H9 (cell line): ENCODE data around the gene BIRC3. TPM values are rescaled to one million over a fixed set of nuclear protein-coding genes. Genes with fewer than 3 reads are reported as not detected.

Experiments
- DNase-seq: peaks from one replicate; pipeline ENCODE4 v3.0.0-alpha.2; 2017
- H2AFZ ChIP-seq: one replicate; pipeline ENCODE4 v1.6.1; 2013; ENCODE audit warnings: mild to moderate bottlenecking, low read length, control low read depth, moderate library complexity
- H2AK5ac ChIP-seq: 2 replicates; pipeline ENCODE4 v1.6.1; 2013; ENCODE audit warnings: low read length, control low read depth, mixed read lengths; ENCODE audit not compliant: insufficient read length
- H2BK120ac ChIP-seq: one replicate; pipeline ENCODE4 v1.6.1; 2013; ENCODE audit warnings: low read depth, mild to moderate bottlenecking, low read length, control low read depth, inconsistent platforms; ENCODE audit not compliant: poor library complexity, severe bottlenecking
- H2BK12ac ChIP-seq: 2 replicates; pipeline ENCODE4 v1.6.1; 2013; ENCODE audit warnings: low read length, control low read depth, mixed read lengths, low read depth; ENCODE audit not compliant: insufficient read length
- H2BK15ac ChIP-seq: 2 replicates; pipeline ENCODE4 v1.6.1; 2013; ENCODE audit warnings: low read depth, low read length, control low read depth
- H2BK20ac ChIP-seq: one replicate; pipeline ENCODE4 v1.6.1; 2013; ENCODE audit warnings: low read depth, mild to moderate bottlenecking, low read length, control low read depth, inconsistent platforms; ENCODE audit not compliant: poor library complexity, severe bottlenecking
- H2BK5ac ChIP-seq: 2 replicates; pipeline ENCODE4 v1.6.1; 2013; ENCODE audit warnings: low read length, control low read depth, mixed read lengths; ENCODE audit not compliant: insufficient read length
- H3K14ac ChIP-seq: 2 replicates; pipeline ENCODE4 v1.6.1; 2013; ENCODE audit warnings: low read length, control low read depth; ENCODE audit not compliant: insufficient read depth
- H3K18ac ChIP-seq: 2 replicates; pipeline ENCODE4 v1.6.1; 2013; ENCODE audit warnings: low read depth, mild to moderate bottlenecking, mixed read lengths, low read length, control low read depth; ENCODE audit not compliant: insufficient read length
- H3K23ac ChIP-seq: 2 replicates; pipeline ENCODE4 v1.6.1; 2013; ENCODE audit warnings: low read length, control low read depth, mixed read lengths, low read depth; ENCODE audit not compliant: insufficient read length
- H3K23me2 ChIP-seq: 2 replicates; pipeline ENCODE4 v1.6.1; 2013; ENCODE audit warnings: low read depth, mild to moderate bottlenecking, mixed read lengths, low read length, control low read depth; ENCODE audit not compliant: insufficient read length, poor library complexity, severe bottlenecking
- H3K27ac ChIP-seq: 2 replicates; pipeline ENCODE4 v1.5.1; 2013; ENCODE audit warnings: low read length, control low read depth, mixed read lengths, low read depth; ENCODE audit not compliant: insufficient read length
- H3K27me3 ChIP-seq: 2 replicates; pipeline ENCODE4 v1.6.1; 2013; ENCODE audit warnings: low read length, control low read depth, inconsistent platforms; ENCODE audit not compliant: insufficient read depth
- H3K4ac ChIP-seq: 2 replicates; pipeline ENCODE4 v1.6.1; 2013; ENCODE audit warnings: low read depth, mild to moderate bottlenecking, control low read depth, inconsistent platforms, low read length, moderate library complexity
- H3K4me1 ChIP-seq: 2 replicates; pipeline ENCODE4 v1.6.1; 2013; ENCODE audit warnings: low read length, control low read depth, inconsistent platforms; ENCODE audit not compliant: insufficient read depth
- H3K4me2 ChIP-seq: 2 replicates; pipeline ENCODE4 v1.6.1; 2013; ENCODE audit warnings: low read length, control low read depth, mixed read lengths; ENCODE audit not compliant: insufficient read length, insufficient read depth
- H3K56ac ChIP-seq: 2 replicates; pipeline ENCODE4 v1.6.1; 2013; ENCODE audit warnings: low read depth, mild to moderate bottlenecking, mixed read lengths, low read length, control low read depth; ENCODE audit not compliant: insufficient read length
- H3K79me1 ChIP-seq: 2 replicates; pipeline ENCODE4 v1.6.1; 2013; ENCODE audit warnings: low read depth, mild to moderate bottlenecking, moderate library complexity, low read length, control low read depth, inconsistent platforms; ENCODE audit not compliant: insufficient read depth, poor library complexity, severe bottlenecking
- H3K79me2 ChIP-seq: 2 replicates; pipeline ENCODE4 v1.6.1; 2013; ENCODE audit warnings: low read length, control low read depth, inconsistent platforms; ENCODE audit not compliant: insufficient read depth
- H3K9ac ChIP-seq: 2 replicates; pipeline ENCODE4 v1.6.1; 2013; ENCODE audit warnings: low read length, control low read depth, mixed read lengths; ENCODE audit not compliant: insufficient read length; ENCODE audit errors: extremely low read depth
- H3K9me3 ChIP-seq: one replicate; pipeline ENCODE4 v1.6.1; 2013; ENCODE audit warnings: low read depth, low read length, inconsistent platforms; ENCODE audit not compliant: control insufficient read depth
- H3T11ph ChIP-seq: one replicate; pipeline ENCODE4 v1.6.1; 2013; ENCODE audit warnings: mild to moderate bottlenecking, low read length, control low read depth, inconsistent platforms
- H4K20me1 ChIP-seq: one replicate; pipeline ENCODE4 v1.6.1; 2013; ENCODE audit not compliant: control insufficient read depth, insufficient read length, insufficient read depth
- H4K5ac ChIP-seq: 2 replicates; pipeline ENCODE4 v1.6.1; 2013; ENCODE audit warnings: low read depth, mild to moderate bottlenecking, mixed read lengths, low read length, control low read depth; ENCODE audit not compliant: insufficient read length
- H4K8ac ChIP-seq: replicated peaks from 2 replicates; pipeline ENCODE4 v1.6.1; 2013; ENCODE audit warnings: low read length, control low read depth, mixed read lengths, low read depth; ENCODE audit not compliant: insufficient read length
- H4K91ac ChIP-seq: 2 replicates; pipeline ENCODE4 v1.6.1; 2013; ENCODE audit warnings: low read depth, mild to moderate bottlenecking, moderate library complexity, mixed read lengths, low read length, control low read depth; ENCODE audit not compliant: insufficient read length
- H3K27ac Mint-ChIP-seq, 3 experiments: 2 replicates in 2 of 3; 3 replicates in 1 of 3; pipeline ENCODE4 v1.8.0; 2020 to 2021; ENCODE audit warnings: mixed read lengths in 3 of 3, mild to moderate bottlenecking in 1 of 3, moderate library complexity in 1 of 3
- H3K27me3 Mint-ChIP-seq: 2 replicates; pipeline ENCODE4 v1.8.0; 2021; ENCODE audit warnings: low read depth, mild to moderate bottlenecking, moderate library complexity, mixed read lengths
- H3K36me3 Mint-ChIP-seq, 3 experiments: 2 replicates in 2 of 3; 3 replicates in 1 of 3; pipeline ENCODE4 v1.8.0; 2020 to 2021; ENCODE audit warnings: low read depth in 3 of 3, mixed read lengths in 3 of 3; ENCODE audit not compliant: insufficient read depth in 1 of 3
- H3K4me1 Mint-ChIP-seq, 2 experiments: 2 replicates each; pipeline ENCODE4 v1.8.0; 2020; ENCODE audit warnings: mixed read lengths in 2 of 2
- H3K4me3 Mint-ChIP-seq, 2 experiments: 2 replicates in 1 of 2; 3 replicates in 1 of 2; pipeline ENCODE4 v1.8.0; 2020 to 2021; ENCODE audit warnings: mild to moderate bottlenecking in 2 of 2, mixed read lengths in 2 of 2, moderate library complexity in 1 of 2
- H3K9me3 Mint-ChIP-seq, 2 experiments: 2 replicates in 1 of 2; 3 replicates in 1 of 2; pipeline ENCODE4 v1.8.0; 2020; ENCODE audit warnings: mild to moderate bottlenecking in 2 of 2, mixed read lengths in 2 of 2, moderate library complexity in 1 of 2
- WGBS: extraction: QIAGEN DNeasy Blood & Tissue Kit; methylation state at CpG from one replicate; pipeline ENCODE4 v1.1.7; 2013; ENCODE audit warnings: missing lambda C conversion rate, low lambda C conversion rate, mixed read lengths; ENCODE audit not compliant: insufficient read length; ENCODE audit errors: extremely low coverage; 5-methylcytosine and 5-hydroxymethylcytosine counted together
- total RNA-seq: library from RNA; stranded (reverse); gene quantifications from 2 replicates; pipeline ENCODE4 v1.2.1, GENCODE V29; 2021
- TF ChIP-seq, protein P1 (sequence below): fragments of 200-600 bp; sonication (generic); conservative IDR thresholded peaks from 3 replicates; pipeline ENCODE4 v1.8.0; 2021; ENCODE audit warnings: antibody characterized with exemption, mild to moderate bottlenecking

BIRC3 gene
- total RNA-seq, 1 experiment from 2014 or later = 0.04 TPM

DNA sequence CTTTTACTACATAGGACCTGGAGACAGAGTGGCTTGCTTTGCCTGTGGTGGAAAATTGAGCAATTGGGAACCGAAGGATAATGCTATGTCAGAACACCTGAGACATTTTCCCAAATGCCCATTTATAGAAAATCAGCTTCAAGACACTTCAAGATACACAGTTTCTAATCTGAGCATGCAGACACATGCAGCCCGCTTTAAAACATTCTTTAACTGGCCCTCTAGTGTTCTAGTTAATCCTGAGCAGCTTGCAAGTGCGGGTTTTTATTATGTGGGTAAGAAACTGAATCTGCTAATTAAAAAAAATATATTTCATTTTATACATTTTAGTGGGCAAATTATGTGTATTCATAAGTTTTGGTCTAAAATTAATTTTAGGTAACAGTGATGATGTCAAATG, 7.8 kb downstream of the BIRC3 start:
- H3K27ac Mint-ChIP-seq = no peak overlapping the region
- TF ChIP-seq, protein P1, sequence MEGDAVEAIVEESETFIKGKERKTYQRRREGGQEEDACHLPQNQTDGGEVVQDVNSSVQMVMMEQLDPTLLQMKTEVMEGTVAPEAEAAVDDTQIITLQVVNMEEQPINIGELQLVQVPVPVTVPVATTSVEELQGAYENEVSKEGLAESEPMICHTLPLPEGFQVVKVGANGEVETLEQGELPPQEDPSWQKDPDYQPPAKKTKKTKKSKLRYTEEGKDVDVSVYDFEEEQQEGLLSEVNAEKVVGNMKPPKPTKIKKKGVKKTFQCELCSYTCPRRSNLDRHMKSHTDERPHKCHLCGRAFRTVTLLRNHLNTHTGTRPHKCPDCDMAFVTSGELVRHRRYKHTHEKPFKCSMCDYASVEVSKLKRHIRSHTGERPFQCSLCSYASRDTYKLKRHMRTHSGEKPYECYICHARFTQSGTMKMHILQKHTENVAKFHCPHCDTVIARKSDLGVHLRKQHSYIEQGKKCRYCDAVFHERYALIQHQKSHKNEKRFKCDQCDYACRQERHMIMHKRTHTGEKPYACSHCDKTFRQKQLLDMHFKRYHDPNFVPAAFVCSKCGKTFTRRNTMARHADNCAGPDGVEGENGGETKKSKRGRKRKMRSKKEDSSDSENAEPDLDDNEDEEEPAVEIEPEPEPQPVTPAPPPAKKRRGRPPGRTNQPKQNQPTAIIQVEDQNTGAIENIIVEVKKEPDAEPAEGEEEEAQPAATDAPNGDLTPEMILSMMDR = no peak; the same call in 1 of the 3 replicates
- H3K79me2 ChIP-seq = no peaks in the 10 kb centered on the region
- no peak overlapping the region for H4K91ac ChIP-seq
- no peaks in the 10 kb centered on the region for H4K20me1 ChIP-seq
- H2BK20ac ChIP-seq = no peak overlapping the region
- H2BK5ac ChIP-seq = no peak overlapping the region
- DNase-seq = no peak
- no peaks in the 10 kb centered on the region for H3K79me1 ChIP-seq
- H3K14ac ChIP-seq = no peak overlapping the region
- no peaks in the 10 kb centered on the region for H3K27me3 ChIP-seq
- H3K9me3 ChIP-seq = no peaks in the 10 kb centered on the region
- H3K18ac ChIP-seq = no peak overlapping the region
- no peak overlapping the region for H3K4ac ChIP-seq
- H3T11ph ChIP-seq = no peak overlapping the region
- H3K36me3 Mint-ChIP-seq = no peaks in the 10 kb centered on the region
- H3K9me3 Mint-ChIP-seq = no peaks in the 10 kb centered on the region
- no peaks in the 10 kb centered on the region for H3K4me1 ChIP-seq
- no peak overlapping the region for H2BK15ac ChIP-seq
- no CpG with 5 or more reads among the region's 3 CpGs for WGBS
- H2BK12ac ChIP-seq = no peak overlapping the region
- H3K9ac ChIP-seq = no peak overlapping the region
- H3K23me2 ChIP-seq = no peaks in the 10 kb centered on the region
- H2AK5ac ChIP-seq = no peak overlapping the region
- no peak overlapping the region for H2BK120ac ChIP-seq
- no peak overlapping the region for H4K5ac ChIP-seq
- H3K27me3 Mint-ChIP-seq = no peaks in the 10 kb centered on the region
- H3K23ac ChIP-seq = no peak overlapping the region
- H2AFZ ChIP-seq = no peak overlapping the region
- H3K4me1 Mint-ChIP-seq = no peaks in the 10 kb centered on the region
- H3K4me2 ChIP-seq = no peak overlapping the region
- H4K8ac ChIP-seq = no peak overlapping the region
- no peak overlapping the region for H3K4me3 Mint-ChIP-seq
- H3K56ac ChIP-seq = no peak overlapping the region
- no peak overlapping the region for H3K27ac ChIP-seq
